PC-3 (cell line): ENCODE measurements around the gene JAKMIP1.

Experiments used
- CTCF ChIP-seq: fragments of 300-600 bp; sonication (generic); conservative IDR thresholded peaks from 2 replicates; pipeline ENCODE4 v1.5.1; 2017; ENCODE audit warnings: antibody characterized with exemption, low read depth, mild to moderate bottlenecking, low read length
- EZH2 ChIP-seq: fragments of 300-600 bp; sonication (generic); IDR thresholded peaks from one replicate; pipeline ENCODE4 v1.6.1; 2017; ENCODE audit warnings: antibody characterized with exemption, mild to moderate bottlenecking, low read length; ENCODE audit not compliant: unreplicated experiment

DNA sequence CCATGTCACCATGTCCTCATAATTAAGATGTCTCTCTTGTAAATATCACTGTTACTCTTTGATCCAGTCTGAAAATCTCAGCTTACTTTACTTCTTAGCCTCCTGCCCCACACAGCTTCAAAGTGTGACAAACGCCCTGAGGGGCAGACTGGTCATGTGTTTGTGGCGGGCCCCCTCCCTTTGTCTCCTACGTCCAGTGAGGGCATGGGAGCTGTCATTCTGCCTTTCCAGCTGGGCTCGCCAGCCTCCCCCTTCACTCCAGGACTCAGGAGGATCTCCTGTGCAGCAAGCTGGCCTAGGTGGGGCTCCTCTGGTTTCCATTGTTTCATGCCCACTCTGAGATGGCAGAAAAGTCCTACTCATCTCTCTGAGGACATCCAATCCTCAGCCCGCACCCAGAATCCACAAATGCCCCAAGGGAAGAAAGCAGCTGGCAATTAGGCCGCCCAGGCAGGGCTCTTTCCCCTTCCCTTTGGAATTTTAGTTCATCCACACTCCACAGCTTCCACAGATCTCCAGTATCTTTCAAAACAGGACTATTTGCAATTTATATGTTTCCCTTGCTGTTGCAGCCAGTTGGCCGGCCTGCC is 95.7 kb downstream of the JAKMIP1 start:
- TF ChIP-seq CTCF (no peak), EZH2 (no peak)
